ENCODE measurements around the gene TSEN2.

TSEN2 gene

GRCh38 chr3:12484198-12484982, at the start of gene TSEN2:
Gene TSEN2 (plus strand): TSS chr3:12484480. CDS start chr3:12489801, 5,321 bp downstream.
- peak within 1 kb of the TSS; percentile 39 for H3K27ac ChIP-seq (ENCODE audit: low read depth, low read length)
- peak within 1 kb of the TSS; percentile 72 for H3K4me3 ChIP-seq (ENCODE audit: low read length)
- H3K9ac ChIP-seq (ENCODE audit: low read length): peak within 1 kb of the TSS; percentile 42
- H3K4me1 ChIP-seq (ENCODE audit: control insufficient read depth, insufficient read depth, low read length): peaks cover 8% of the 10 kb centered on the region
- H3K36me3 ChIP-seq (ENCODE audit: control insufficient read depth, insufficient read depth, low read length): no peaks in the 10 kb centered on the region
- H3K27me3 ChIP-seq (ENCODE audit: control insufficient read depth, insufficient read depth, low read length): no peaks in the 10 kb centered on the region

GRCh38 chr3:12436514-12437220, 47.6 kb upstream of the TSEN2 start:
- H3K27me3 ChIP-seq (ENCODE audit: control insufficient read depth, insufficient read depth, low read length): no peaks in the 10 kb centered on the region
- no peaks in the 10 kb centered on the region for H3K36me3 ChIP-seq (ENCODE audit: control insufficient read depth, insufficient read depth, low read length)
- peak overlapping the region; percentile 3 for H3K27ac ChIP-seq (ENCODE audit: low read depth, low read length)
- H3K4me1 ChIP-seq (ENCODE audit: control insufficient read depth, insufficient read depth, low read length): no peaks in the 10 kb centered on the region
- H3K4me3 ChIP-seq (ENCODE audit: low read length): no peak overlapping the region
- H3K9ac ChIP-seq (ENCODE audit: low read length): no peak overlapping the region

- no peak overlapping the region for H3K27ac ChIP-seq (ENCODE audit: low read depth, low read length)
- no peaks in the 10 kb centered on the region for H3K36me3 ChIP-seq (ENCODE audit: control insufficient read depth, insufficient read depth, low read length)
- H3K27me3 ChIP-seq (ENCODE audit: control insufficient read depth, insufficient read depth, low read length): no peaks in the 10 kb centered on the region
- H3K4me1 ChIP-seq (ENCODE audit: control insufficient read depth, insufficient read depth, low read length): no peaks in the 10 kb centered on the region
- no peak overlapping the region for H3K4me3 ChIP-seq (ENCODE audit: low read length)
- no peak overlapping the region for H3K9ac ChIP-seq (ENCODE audit: low read length)
Measured at GRCh38 chr3:12437221-12437605, 47.1 kb upstream of the TSEN2 start.

GRCh38 chr3:12437861-12438260, 46.4 kb upstream of the TSEN2 start:
- Histone ChIP-seq H3K27ac (ENCODE audit: low read depth, low read length) (no peak overlapping the region), H3K4me3 (ENCODE audit: low read length) (no peak overlapping the region), H3K9ac (ENCODE audit: low read length) (no peak overlapping the region), H3K27me3 (ENCODE audit: control insufficient read depth, insufficient read depth, low read length) (no peaks in the 10 kb centered on the region), H3K4me1 (ENCODE audit: control insufficient read depth, insufficient read depth, low read length) (no peaks in the 10 kb centered on the region), H3K36me3 (ENCODE audit: control insufficient read depth, insufficient read depth, low read length) (no peaks in the 10 kb centered on the region)

GRCh38 chr3:12438318-12438717, 46.0 kb upstream of the TSEN2 start:
- no peak overlapping the region for H3K27ac ChIP-seq (ENCODE audit: low read depth, low read length)
- H3K4me1 ChIP-seq (ENCODE audit: control insufficient read depth, insufficient read depth, low read length): no peaks in the 10 kb centered on the region

GRCh38 chr3:12439161-12439940, 44.9 kb upstream of the TSEN2 start:
- Histone ChIP-seq H3K4me1 (ENCODE audit: control insufficient read depth, insufficient read depth, low read length) (no peaks in the 10 kb centered on the region), H3K27me3 (ENCODE audit: control insufficient read depth, insufficient read depth, low read length) (no peaks in the 10 kb centered on the region), H3K27ac (ENCODE audit: low read depth, low read length) (no peak overlapping the region), H3K9ac (ENCODE audit: low read length) (no peak overlapping the region), H3K36me3 (ENCODE audit: control insufficient read depth, insufficient read depth, low read length) (no peaks in the 10 kb centered on the region), H3K4me3 (ENCODE audit: low read length) (no peak overlapping the region)

More at GRCh38 chr3:12438318-12438717, 46.0 kb upstream of the TSEN2 start:
- H3K36me3 ChIP-seq (ENCODE audit: control insufficient read depth, insufficient read depth, low read length): no peaks in the 10 kb centered on the region
- H3K9ac ChIP-seq (ENCODE audit: low read length): no peak overlapping the region
- no peaks in the 10 kb centered on the region for H3K27me3 ChIP-seq (ENCODE audit: control insufficient read depth, insufficient read depth, low read length)
- no peak overlapping the region for H3K4me3 ChIP-seq (ENCODE audit: low read length)

- Histone ChIP-seq H3K36me3 (ENCODE audit: control insufficient read depth, insufficient read depth, low read length) (no peaks in the 10 kb centered on the region), H3K4me3 (ENCODE audit: low read length) (no peak overlapping the region), H3K27me3 (ENCODE audit: control insufficient read depth, insufficient read depth, low read length) (no peaks in the 10 kb centered on the region), H3K4me1 (ENCODE audit: control insufficient read depth, insufficient read depth, low read length) (no peaks in the 10 kb centered on the region), H3K27ac (ENCODE audit: low read depth, low read length) (no peak overlapping the region), H3K9ac (ENCODE audit: low read length) (no peak overlapping the region)
Measured at GRCh38 chr3:12440927-12441714, 43.2 kb upstream of the TSEN2 start.

- Histone ChIP-seq H3K27ac (ENCODE audit: low read depth, low read length) (no peak overlapping the region), H3K4me1 (ENCODE audit: control insufficient read depth, insufficient read depth, low read length) (no peaks in the 10 kb centered on the region), H3K4me3 (ENCODE audit: low read length) (no peak overlapping the region), H3K36me3 (ENCODE audit: control insufficient read depth, insufficient read depth, low read length) (no peaks in the 10 kb centered on the region), H3K27me3 (ENCODE audit: control insufficient read depth, insufficient read depth, low read length) (no peaks in the 10 kb centered on the region), H3K9ac (ENCODE audit: low read length) (no peak overlapping the region)
Measured at GRCh38 chr3:12442654-12443501, 41.4 kb upstream of the TSEN2 start.

GRCh38 chr3:12443781-12444522, 40.3 kb upstream of the TSEN2 start:
- Histone ChIP-seq H3K36me3 (ENCODE audit: control insufficient read depth, insufficient read depth, low read length) (no peaks in the 10 kb centered on the region), H3K4me1 (ENCODE audit: control insufficient read depth, insufficient read depth, low read length) (no peaks in the 10 kb centered on the region), H3K9ac (ENCODE audit: low read length) (no peak overlapping the region), H3K27me3 (ENCODE audit: control insufficient read depth, insufficient read depth, low read length) (no peaks in the 10 kb centered on the region), H3K27ac (ENCODE audit: low read depth, low read length) (no peak overlapping the region), H3K4me3 (ENCODE audit: low read length) (no peak overlapping the region)

GRCh38 chr3:12444582-12445471, 39.5 kb upstream of the TSEN2 start:
- H3K4me3 ChIP-seq (ENCODE audit: low read length): no peak overlapping the region
- H3K27me3 ChIP-seq (ENCODE audit: control insufficient read depth, insufficient read depth, low read length): no peaks in the 10 kb centered on the region
- no peak overlapping the region for H3K27ac ChIP-seq (ENCODE audit: low read depth, low read length)
- H3K9ac ChIP-seq (ENCODE audit: low read length): no peak overlapping the region
- H3K4me1 ChIP-seq (ENCODE audit: control insufficient read depth, insufficient read depth, low read length): no peaks in the 10 kb centered on the region
- no peaks in the 10 kb centered on the region for H3K36me3 ChIP-seq (ENCODE audit: control insufficient read depth, insufficient read depth, low read length)
